AG04450 (cell line): Measurements from ENCODE around the gene CCDC175. TPM values are rescaled to one million over a fixed set of nuclear protein-coding genes. Genes with fewer than 3 reads are reported as not detected.

Source experiments
- CTCF ChIA-PET: fragments of 300-600, 350-600 bp; formaldehyde crosslinking; extraction: SDS; loops from one replicate; lab custom pipeline; 2022; ENCODE audit warnings: antibody characterized with exemption, inconsistent platforms; lab: Charles Lee
- POLR2A ChIA-PET: fragments of 350-600 bp; formaldehyde crosslinking; extraction: SDS; loops from one replicate; lab custom pipeline; 2021; ENCODE audit warnings: antibody characterized with exemption, inconsistent platforms; lab: Yijun Ruan, JAX
- DNase-seq: peaks from one replicate; pipeline ENCODE4 v3.0.0-alpha.2; 2011; ENCODE audit warnings: low read depth, low spot score
- H3K27ac ChIP-seq: one replicate; pipeline ENCODE4 v1.5.1; 2012; ENCODE audit warnings: low read depth, low read length, control low read depth
- H3K27me3 ChIP-seq: one replicate; pipeline ENCODE4 v1.6.0; 2012; ENCODE audit warnings: low read length; ENCODE audit not compliant: control insufficient read depth, insufficient read depth
- H3K4me3 ChIP-seq: 2 replicates; pipeline ENCODE4 v1.5.1; 2011; ENCODE audit warnings: mild to moderate bottlenecking, low read depth, low read length, control low read depth
- H3K9me3 ChIP-seq: 2 replicates; pipeline ENCODE4 v1.5.1; 2012; ENCODE audit warnings: low read length; ENCODE audit not compliant: control insufficient read depth, insufficient read depth
- CTCF ChIP-seq: IDR thresholded peaks from 2 replicates; pipeline ENCODE4 v1.5.1; 2011; ENCODE audit warnings: low read depth, low read length, control low read depth, inconsistent platforms
- polyA plus RNA-seq: library from polyadenylated mRNA; depleted of rRNA; stranded (reverse); fragments of >200 nt; gene quantifications from 2 replicates; pipeline ENCODE4 v1.2.3, GENCODE V29; 2011

The CCDC175 gene
- polyA plus RNA-seq, 1 experiment = not detected

GRCh38 chr14:59507752-59508103 is 68.9 kb downstream of the CCDC175 start:
- POLR2A ChIA-PET = interaction anchor here (1.4 kb wide), 1 partner anchor 23 kb away, joined by 5 read pairs; the partner anchor contains the start of genes JKAMP and L3HYPDH
- no peak for TF ChIP-seq CTCF
- Histone ChIP-seq H3K4me3 (no peak overlapping the region), H3K9me3 (no peaks in the 10 kb centered on the region), H3K27ac (no peak overlapping the region), H3K27me3 (no peaks in the 10 kb centered on the region)
- CTCF ChIA-PET = interaction anchor here (0.5 to 5.3 kb wide), 25 partner anchors 9 to 1571 kb away, joined by 3 to 169 read pairs (median 5); partner anchors contain the start of gene CCDC175
- no peak for DNase-seq

GRCh38 chr14:59507063-59507751 is 69.4 kb downstream of the CCDC175 start:
- TF ChIP-seq CTCF = peak; percentile 99
- H3K27ac ChIP-seq = no peak overlapping the region
- no peaks in the 10 kb centered on the region for H3K27me3 ChIP-seq
- CTCF ChIA-PET = interaction anchor here (0.5 to 5.3 kb wide), 30 partner anchors 9 to 1571 kb away, joined by 3 to 169 read pairs (median 5); partner anchors contain the start of gene CCDC175
- POLR2A ChIA-PET = interaction anchor here (1.4 kb wide), 1 partner anchor 23 kb away, joined by 5 read pairs; the partner anchor contains the start of genes JKAMP and L3HYPDH
- DNase-seq = peak; percentile 26
- no peak overlapping the region for H3K4me3 ChIP-seq
- H3K9me3 ChIP-seq = no peaks in the 10 kb centered on the region

GRCh38 chr14:59503256-59503655 is 73.4 kb downstream of the CCDC175 start:
- Histone ChIP-seq H3K27ac (no peak overlapping the region), H3K27me3 (no peaks in the 10 kb centered on the region), H3K4me3 (no peak overlapping the region), H3K9me3 (no peaks in the 10 kb centered on the region)
- TF ChIP-seq CTCF = no peak
- ChIA-PET POLR2A (no interaction called here), CTCF (interaction anchor here (1.1 to 3.6 kb wide), 2 partner anchors 9 to 74 kb away, joined by 3 to 32 read pairs; partner anchors contain the start of gene CCDC175)
- no peak for DNase-seq

GRCh38 chr14:59500732-59501131 is 75.9 kb downstream of the CCDC175 start:
- Histone ChIP-seq H3K27me3 (no peaks in the 10 kb centered on the region), H3K27ac (no peak overlapping the region), H3K9me3 (no peaks in the 10 kb centered on the region), H3K4me3 (no peak overlapping the region)
- POLR2A ChIA-PET = no interaction called here
- CTCF ChIA-PET = interaction anchor here (0.9 to 2.6 kb wide), 3 partner anchors 11 to 831 kb away, joined by 3 to 15 read pairs (median 4); partner anchors contain the start of gene CCDC175
- no peak for TF ChIP-seq CTCF
- no peak for DNase-seq

GRCh38 chr14:59492384-59492783 is 84.2 kb downstream of the CCDC175 start:
- no peak for DNase-seq
- ChIA-PET POLR2A (interaction anchor here (0.7 kb wide), 1 partner anchor 1135 kb away, joined by 3 read pairs; no protein-coding TSS in a partner anchor), CTCF (interaction anchor here (1.0 to 1.4 kb wide), 2 partner anchors 15 to 84 kb away, joined by 3 to 4 read pairs; partner anchors contain the start of gene CCDC175)
- Histone ChIP-seq H3K4me3 (no peak overlapping the region), H3K27ac (no peak overlapping the region), H3K9me3 (no peaks in the 10 kb centered on the region), H3K27me3 (no peaks in the 10 kb centered on the region)
- TF ChIP-seq CTCF = no peak
